NCI-H446 (cell line): ENCODE data around the gene PDS5B.
"Not testable (repeated sequence)": the region's sequence is repeated elsewhere in the genome, so short reads cannot be mapped to it uniquely, and the experiment has no call there.

Source experiments
- DNase-seq, 2 experiments: peaks; one replicate each; lab custom pipeline; 2025; lab: John Stamatoyannopoulos, UW

The PDS5B gene

DNA sequence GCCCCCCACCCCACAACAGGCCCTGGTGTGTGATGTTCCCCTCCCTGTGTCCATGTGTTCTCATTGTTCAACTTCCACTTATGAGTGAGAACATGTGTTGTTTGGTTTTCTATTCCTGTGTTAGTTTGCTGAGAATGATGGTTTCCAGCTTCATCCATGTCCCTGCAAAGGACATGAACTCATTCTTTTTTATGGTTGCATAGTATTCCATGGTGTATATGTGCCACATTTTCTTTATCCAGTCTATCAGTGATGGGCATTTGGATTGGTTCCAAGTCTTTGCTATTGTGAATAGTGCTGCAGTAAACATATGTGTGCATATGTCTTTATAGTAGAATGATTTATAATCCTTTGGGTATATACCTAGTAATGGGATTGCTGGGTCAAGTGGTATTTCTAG is 142.8 kb downstream of the PDS5B start:
- not testable (repeated sequence) for DNase-seq

DNA sequence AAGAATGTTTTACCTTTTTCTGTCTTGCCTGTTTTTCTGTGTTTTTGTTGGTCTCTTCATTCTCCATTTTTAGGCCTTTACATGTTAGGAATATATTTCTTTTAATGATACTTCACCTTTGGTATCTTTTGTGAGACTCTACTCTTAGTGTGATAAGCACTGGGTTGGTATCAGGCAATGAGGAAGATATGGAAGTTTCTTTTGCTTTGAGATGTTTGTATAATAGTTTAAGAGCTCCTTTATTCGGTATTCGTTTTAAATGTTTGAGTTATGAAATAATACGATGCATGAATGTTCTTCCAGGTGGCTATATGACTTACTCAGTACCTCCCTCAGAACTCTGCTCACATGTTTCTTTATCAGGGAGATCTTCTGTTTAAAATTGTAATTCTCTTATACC is 144.8 kb downstream of the PDS5B start:
- DNase-seq = no peak

DNA sequence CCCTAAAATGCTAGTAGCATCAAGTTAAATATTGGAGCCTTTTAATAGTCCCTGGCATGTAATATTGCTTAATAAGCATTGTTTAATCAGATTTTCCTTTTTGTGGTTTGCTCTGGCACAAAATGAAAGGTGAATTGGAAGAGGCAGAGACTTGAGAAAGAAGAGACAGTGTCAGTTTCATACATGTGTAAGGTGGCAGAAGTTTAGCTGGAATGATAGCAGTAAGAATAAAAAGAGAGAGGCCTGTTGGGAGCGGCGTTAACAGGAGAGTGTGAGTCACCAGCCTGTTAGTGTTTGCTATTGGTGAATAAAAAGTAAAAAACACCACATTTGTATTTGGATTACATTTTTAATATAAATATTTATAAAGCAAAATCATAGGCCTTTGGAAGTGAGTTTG is 145.3 kb downstream of the PDS5B start:
- no peak for DNase-seq

DNA sequence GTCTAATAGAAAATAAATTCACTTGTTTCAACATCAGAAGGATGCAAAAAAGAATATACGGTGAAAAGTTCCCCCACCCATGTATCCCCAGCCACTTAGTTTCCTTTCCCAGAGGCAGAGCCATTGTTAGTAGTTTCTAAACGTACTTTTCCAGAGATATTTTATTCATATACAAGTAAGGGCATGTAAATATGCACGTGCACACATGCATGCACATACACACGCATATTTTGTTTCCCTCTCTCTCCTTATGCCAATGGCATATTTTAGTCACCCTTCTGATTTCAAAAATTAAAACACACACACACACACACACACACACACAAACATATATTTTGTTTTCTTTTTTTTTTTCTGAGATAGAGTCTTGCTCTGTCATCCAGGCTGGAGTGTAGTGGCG is 147.4 kb downstream of the PDS5B start:
- no peak for DNase-seq

DNA sequence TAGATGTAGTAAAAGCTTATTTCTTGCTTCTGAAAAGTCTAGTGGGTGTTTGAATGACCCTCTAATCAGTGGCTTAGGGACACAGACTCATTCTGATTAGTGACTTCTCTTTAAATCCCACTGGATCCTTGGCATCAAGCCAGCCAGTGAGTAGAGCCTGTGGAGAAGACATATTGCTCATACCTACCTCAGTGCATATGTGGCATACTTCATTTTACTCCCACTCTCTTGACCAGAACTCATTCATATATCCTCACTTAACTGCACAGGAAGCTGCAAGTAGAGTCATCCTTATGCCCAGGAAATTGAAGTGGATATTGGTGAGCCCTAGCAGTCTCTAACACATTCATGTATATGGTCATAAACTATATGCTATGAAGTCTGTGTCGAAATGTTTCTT is 148.3 kb downstream of the PDS5B start:
- DNase-seq = peak in 1 of 2 experiments; percentile 28

DNA sequence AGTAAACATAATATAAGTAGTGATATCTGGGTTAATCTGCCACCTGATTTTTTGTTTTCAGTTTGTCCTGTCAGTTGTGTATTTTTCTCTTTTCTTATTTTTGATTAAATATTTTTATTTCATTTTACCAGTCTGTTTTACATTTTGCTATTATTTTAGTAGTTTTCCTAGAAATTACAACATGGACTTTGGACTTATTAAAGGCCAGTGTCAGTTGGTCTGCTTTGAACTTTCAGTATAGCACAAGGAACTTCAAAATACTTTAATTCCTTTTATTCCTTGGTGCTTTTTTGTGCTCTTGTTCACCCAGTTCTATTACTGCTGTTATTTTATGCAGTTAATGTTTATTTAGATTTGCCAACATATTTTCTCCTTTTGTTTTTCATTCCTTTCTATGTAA is 149.6 kb downstream of the PDS5B start:
- no peak for DNase-seq

DNA sequence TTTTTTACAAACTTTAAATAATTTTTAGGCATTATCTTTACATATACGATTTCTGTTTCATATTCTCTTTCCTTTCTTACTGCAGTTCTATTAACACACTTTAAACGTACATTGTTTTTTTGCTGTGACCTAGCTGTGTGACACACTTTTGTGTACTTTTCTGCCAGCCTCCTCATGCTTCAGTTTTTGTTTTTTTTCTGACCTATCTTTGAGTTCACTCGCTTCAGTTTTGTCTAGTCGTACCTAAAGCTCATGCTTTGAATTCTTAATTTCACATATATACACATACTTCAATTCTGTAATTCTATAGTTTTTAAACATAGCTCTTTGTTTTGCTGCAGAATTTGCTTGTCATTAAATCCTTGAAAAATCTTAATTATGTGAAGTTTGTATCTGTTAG is 150.4 kb downstream of the PDS5B start:
- DNase-seq = no peak

DNA sequence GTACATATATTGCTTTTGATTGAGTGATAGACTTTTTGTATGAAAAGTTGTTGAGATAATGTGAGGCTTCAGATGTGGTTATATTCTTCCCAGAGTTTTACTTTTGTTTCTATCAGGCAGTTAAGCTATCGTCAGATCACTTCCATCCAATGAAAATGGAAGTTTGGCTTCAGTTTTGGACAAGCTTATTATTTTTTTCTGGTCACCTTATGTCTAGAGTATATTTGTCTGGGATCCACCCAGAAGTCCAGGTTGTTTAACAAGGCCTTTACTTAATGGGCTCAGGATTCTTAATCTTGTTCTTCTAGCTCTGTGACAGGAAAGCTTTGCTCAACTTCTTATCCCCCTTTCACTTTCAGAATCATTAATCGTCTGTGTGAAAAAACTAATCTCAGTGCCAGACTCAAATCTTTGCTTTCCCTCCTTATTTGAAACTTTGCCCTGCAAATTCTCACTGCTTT is 150.9 kb downstream of the PDS5B start:
- DNase-seq = no peak

DNA sequence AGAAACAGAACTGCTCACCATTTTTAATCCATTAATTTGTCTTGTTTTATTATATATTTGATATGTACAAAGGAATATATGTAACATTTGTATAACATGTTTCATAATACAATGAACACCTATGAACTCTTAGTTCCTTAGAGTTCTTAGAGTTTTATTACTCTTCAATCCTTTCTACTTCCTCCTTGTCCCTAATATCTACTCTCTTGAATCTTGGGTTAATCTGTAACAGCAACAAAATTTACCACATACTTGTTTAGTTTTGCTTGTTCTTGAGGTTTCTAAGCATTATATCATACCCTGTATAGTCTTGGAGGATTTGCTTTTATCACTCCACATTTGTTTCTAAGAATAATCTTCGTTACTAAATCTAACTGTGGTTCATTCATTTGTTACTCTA is 151.4 kb downstream of the PDS5B start:
- no peak for DNase-seq

DNA sequence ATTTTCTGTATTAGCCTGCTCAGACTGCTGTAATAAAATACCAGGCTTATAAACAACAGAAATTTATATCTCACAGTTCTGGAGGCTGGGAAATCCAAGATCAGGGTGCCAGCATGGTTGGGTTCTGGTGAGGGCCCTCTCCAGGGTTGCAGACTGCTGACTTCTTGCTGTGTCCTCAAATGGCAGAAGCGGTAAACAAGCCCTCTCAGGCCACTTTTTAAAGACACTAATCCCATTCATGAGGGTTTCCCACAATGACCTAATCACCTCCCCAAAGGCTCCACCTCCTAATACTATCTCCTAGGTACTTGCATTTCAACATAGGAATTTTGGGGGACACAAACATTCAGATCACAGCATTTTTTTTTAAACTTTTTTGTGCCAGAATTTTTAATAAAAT is 159.3 kb downstream of the PDS5B start:
- DNase-seq = no peak

DNA sequence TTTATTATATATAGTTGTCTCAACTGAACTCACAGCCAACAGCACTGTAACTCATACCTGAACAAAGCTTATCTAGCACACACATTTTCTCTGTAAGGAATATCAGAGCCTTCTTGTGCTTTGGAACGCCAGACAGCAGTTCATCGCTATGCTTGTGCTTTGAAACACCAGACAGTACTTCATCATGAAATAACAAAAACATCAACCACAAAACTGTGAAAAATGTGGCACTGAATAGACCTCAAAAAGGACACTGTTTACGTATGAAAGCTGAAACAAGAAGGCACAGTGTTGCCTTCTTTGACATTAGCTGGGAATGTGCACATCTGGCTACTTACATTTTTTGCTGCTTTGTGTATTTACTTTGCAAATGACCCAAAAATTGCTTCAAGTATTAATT is 160.2 kb downstream of the PDS5B start:
- DNase-seq = no peak

DNA sequence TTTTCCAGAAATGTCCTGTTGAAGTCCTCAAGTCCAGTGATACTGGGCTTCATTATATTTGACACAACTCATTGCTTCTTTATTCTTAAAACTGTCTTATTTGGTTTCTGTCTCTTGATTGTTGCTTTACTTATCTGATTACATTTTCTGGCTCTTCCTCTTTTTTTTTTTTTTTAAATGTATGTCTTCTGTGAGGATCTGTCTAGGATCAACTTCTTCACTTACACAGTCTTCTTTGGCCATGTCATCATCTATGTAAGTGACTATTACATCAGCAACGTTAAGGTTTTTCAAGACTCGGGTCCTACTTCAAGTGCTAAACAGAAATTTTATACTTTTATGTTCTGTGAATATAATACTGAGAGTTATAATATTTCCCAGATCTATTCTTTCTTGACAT is 162.1 kb downstream of the PDS5B start:
- DNase-seq = no peak

DNA sequence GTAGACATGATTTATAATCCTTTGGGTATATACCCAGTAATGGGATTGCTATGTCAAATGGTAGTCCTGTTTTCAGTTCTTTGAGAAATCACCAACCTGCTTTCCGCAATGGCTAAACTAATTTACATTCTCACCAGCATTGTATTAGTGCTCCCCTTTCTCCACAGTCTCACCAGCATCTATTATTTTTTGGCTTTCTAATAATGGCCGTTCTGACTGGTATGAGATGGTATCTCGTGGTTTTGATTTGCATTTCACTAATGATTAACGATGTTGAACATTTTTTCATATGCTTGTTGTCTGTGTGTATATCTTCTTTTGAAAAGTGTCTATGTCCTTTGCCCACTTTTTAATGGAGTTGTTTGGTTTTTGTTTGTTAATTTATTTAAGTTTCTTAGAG is 165.1 kb downstream of the PDS5B start:
- no peak for DNase-seq

DNA sequence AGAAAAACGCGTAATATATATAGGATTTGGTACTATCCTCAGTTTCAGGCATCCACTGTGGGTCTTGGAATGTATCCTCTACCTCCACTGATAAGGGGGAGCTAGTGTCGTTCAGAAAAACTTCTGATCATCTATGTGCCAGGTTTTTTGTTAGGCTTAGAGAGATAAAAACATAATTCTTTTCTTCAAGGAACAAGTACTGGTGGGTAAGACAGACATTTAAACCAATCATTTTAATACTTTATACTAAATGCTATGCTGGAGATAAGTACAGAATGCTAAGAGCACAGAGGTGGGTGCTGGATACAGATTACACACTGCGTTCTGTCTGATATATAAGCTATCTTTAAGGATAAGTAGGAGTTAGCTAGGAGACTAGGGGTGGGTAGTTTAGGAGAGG is 166.1 kb downstream of the PDS5B start:
- no peak for DNase-seq

DNA sequence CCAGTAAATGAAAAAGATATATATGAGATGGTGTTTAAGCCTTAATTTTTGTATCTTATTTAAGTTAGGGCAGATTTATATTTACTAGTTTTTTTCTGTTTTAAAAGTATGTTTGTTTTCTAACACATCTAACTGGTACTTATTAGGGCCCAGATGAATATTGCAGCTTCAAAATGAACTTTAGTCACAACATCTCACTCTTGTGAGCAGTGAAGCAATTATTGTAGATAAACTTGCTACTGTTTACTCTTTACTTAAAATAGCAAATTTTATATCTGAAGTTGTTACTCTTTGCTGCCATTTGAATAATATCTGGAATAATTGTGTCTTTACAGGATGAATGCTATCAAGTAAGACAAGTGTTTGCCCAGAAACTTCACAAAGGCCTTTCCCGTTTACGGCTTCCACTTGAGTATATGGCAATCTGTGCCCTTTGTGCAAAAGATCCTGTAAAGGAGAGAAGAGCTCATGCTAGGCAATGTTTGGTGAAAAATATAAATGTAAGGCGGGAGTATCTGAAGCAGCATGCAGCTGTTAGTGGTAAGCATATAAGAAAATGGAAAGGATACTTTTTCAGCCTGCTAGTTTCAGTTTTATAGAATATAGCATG is 166.8 kb downstream of the PDS5B start:
- no peak for DNase-seq

DNA sequence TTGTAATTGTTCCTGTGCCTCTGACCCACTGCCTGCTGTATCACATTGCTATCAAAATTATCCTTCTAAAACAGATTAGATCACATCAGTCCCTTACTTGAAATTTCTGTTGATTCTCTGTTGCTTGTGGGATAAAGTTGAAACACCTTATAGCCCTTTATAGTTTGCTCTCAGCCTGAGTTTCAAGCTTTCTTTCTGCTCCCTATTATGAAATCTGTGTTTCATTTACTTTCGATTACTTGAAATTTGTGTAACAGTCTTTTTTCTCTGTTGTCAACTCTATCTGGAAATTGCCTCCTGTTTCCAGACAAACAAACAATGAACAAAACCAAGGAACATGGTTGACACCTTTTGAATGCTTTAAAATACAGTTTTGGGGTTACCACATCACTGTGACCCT is 167.9 kb downstream of the PDS5B start:
- DNase-seq = no peak

DNA sequence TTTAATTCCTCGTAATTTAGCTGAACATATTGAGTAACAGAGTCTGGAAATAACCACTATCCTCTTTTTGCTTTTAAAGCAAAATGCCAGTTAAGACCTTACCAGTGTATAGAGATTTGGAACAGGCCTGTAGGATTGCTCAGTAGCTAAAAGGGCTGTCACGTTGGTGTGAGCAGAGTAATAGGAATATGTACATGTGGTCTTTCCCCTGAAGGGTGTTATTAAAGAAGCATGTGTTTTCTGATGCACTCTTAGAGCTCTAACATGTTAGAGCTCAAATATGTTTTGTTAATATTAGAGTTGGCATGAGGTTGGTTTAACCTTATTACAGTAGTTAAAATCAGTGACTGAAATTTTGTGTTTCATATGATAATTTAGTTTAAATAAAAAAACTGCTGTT is 172.9 kb downstream of the PDS5B start:
- DNase-seq = no peak

DNA sequence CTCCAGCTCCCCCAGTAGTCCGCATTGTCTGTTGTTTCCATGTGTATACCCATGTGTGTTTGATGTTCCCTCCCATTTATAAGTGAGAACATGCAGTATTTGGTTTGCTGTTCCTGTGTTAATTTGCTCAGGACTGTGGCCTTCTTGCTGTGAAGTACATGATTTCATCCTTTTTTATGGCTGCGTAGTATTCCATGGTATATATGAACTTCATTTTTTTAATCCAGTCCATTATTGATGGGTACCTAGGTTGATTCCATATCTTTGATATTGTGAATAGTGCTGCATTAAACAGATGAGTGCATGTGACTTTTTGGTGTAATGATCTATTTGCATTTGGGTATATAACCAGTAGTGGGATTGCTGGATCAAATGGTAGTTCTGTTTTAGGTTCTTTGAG is 175.2 kb downstream of the PDS5B start:
- DNase-seq = no peak

DNA sequence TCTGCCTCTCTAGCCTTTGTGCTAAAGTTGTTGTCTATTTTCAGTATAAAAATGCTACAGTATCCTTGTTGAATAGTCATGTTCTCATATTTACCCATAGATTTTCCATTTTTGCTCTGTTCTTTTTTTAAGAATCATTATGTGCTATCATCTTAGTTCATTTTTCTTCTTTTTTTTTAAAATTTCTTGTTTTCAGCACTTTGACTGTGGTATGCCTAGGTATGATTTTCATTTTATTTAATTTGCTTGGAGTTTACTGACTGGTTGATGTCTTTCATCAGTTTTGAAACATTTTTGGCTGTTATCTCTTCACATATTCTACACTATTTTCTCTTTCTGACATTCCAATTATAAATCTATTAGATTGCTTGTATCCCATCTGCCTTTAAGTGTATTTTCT is 192.9 kb downstream of the PDS5B start:
- DNase-seq = no peak

DNA sequence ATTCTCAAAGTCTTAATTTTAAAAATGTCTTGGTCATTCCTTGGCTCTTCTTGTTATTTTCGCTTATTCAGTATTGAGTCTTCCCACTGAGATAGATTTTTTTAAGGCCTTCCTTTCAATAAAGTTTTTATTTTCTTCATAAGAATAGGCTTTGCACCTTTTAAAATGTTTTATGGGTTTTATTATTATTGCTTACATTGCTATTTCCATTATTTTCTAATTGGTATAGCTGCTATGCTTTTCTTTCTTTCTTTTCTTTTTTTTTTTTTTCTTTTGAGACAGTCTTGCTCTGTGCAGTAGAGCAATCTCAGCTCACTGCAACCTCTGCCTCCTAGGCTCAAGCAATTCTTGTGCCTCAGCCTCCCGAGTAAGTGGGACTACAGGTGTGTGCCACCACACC is 195.7 kb downstream of the PDS5B start:
- no peak for DNase-seq

DNA sequence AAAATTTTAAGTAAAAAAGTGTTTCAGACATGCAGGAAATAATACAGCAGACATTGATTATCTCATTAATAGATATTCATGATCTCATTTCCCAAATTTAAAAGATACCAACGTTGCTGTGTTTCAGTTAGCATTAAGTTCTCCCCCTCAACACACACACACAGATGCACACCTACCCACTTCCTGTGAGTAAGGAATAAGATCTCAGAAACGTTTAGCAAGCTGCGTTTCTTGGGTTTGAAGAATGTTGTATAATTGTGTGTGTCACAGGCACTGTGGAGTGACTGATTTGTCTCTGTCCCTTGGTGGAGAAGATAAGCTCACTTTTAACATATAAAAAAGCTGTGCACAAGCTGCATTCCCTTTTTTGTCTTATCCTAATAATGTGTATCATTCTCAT is 196.8 kb downstream of the PDS5B start:
- DNase-seq = no peak

DNA sequence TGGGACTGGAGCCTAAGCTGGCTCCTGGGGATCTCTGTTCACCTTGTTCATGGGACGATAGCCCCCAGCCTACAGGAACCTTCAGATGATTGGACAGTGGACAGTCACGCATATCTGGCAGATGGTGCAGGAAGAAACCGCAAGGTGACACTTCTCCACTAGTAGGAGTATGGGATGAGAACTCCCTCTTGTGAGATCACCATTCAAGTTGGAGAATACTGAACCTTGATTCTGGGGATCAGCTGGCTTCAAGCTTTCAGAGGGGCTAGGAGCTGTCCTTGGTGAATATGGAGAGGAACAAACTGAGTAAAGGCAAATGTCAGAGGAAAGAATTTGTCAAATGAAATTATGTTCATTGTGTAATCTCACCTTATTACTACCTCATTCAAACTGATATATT is 204.5 kb downstream of the PDS5B start:
- DNase-seq = no peak

DNA sequence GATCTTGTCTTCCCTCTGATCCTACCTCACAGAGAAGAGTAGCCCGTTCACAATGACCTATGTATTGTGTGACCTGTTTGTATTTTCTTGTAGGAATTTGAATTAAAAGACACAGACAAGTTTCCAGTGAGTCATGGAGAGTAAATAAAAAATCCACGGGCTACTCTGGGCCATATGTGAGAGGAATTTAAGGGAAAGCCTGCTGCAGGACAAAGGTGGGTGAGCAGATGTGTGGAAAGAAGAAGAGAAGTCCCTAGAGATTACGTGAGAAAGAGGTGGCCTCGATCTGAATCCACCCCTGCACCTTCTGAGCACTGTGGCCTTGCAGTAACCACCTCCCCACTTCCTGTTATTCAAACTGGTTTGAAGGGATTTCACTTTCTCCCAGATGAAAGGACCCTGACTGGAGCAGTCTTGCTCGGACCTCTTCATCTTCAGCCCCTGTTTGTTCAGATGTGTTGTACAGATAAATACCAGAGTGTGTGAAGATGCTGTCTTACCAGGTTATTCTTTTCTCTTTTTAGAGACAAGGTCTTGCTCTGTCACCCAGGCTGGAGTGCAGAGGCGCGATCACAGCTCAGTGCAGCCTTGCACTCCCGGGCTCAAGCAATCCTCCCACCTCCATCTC is 205.4 kb downstream of the PDS5B start:
- DNase-seq = no peak

DNA sequence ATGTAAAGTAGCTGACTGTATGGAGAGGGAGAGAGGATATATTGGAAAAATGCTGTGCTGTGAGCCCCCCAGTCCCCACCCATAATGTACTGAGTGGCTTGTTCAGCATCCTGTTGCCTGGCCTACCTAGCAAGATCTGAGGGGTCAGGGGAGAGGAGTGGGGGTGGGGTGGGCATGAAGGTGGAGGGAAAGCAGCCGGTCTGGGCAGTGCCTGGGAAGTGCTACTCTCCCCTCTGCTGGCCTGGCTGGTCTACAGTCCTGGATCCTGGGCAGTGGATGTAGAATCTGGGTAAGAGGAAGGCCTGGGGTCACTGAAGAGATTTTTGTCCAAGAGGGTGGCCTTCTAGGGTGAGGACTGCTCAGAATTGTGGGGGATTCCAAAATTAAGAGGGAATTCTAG is 210.5 kb downstream of the PDS5B start:
- DNase-seq = no peak
